GM18951 (cell line): ENCODE results near the gene OR2A7.
"Not testable (repeated sequence)": the region's sequence is repeated elsewhere in the genome, so short reads cannot be mapped to it uniquely, and the experiment has no call there.

ENCODE experiments used
- POLR2A ChIP-seq: IDR thresholded peaks from 4 replicates; pipeline ENCODE4 v1.6.1; 2011; ENCODE audit warnings: mild to moderate bottlenecking; ENCODE audit not compliant: insufficient read length, insufficient read depth; ENCODE audit errors: extremely low read depth
- in situ Hi-C: fragments of 300-500 bp; cut with MboI; formaldehyde crosslinking; loops from one replicate; pipeline ENCODE4 v1.12.0; 2022; ENCODE audit warnings: low sequenced_read_pairs, mixed read lengths, inconsistent platforms; ENCODE audit not compliant: unreplicated experiment

OR2A7 gene

DNA sequence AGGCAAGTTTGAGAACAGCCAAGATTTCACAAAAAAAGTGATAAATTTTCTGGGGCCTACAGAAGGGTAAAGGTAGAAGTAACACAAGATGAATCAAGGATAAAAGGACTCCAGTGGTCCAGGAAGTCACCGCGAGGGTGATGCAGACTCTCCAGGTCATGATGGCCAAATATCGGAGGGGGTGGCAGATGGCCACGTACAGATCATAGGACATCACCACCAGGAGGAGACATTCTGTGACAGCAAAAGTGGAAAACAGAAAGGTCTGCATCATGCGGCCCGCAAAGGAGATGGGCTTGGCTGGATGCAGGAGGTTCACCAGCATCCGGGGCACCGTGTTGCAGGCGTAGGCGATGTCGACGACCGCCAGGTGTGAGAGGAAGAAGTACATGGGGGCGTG, 5.5 kb downstream of the OR2A7 start:
- in situ Hi-C loops, result not testable (repeated sequence)

DNA sequence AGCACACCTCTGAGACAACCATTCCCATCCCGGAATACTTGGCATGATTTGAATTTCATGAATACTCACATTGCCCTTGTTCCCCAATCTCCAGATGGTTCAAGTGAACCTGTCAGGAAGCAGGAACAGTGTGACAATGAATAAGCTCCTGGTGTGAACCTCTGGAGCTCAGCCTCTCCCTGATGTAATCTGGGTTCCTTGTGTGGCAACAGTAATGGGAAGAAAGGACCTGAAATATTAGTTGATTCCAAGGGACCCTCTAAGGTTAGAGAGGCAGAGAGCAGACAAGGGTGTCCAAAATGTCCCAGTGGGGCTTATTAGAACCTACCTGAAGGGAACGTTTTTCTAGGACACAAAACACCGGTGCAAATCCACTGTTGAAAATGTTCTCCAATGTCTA, 8.5 kb downstream of the OR2A7 start:
- no peak for TF ChIP-seq POLR2A
- in situ Hi-C loops, result no loop called here

DNA sequence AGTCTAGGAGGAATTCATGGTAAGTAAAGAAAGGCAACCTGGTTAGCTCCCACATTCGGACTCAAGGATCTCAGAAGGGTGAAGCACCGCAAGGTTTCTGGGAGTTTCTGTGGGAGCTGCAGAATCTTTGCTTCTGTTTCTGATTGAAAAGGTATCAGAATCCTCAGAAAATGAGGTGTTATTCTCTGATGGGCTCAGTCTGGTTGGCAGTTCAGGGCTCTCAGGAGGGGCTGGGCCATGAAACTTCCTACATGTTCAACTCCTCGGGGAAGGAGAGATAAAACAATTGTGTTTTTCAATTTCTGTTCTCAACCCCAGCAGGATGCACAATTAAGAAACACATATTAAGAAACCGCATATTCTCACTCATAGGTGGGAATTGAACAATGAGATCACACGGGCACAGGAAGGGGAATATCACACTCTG, 9.1 kb downstream of the OR2A7 start:
- in situ Hi-C loops, result no loop called here
- TF ChIP-seq POLR2A, result no peak

DNA sequence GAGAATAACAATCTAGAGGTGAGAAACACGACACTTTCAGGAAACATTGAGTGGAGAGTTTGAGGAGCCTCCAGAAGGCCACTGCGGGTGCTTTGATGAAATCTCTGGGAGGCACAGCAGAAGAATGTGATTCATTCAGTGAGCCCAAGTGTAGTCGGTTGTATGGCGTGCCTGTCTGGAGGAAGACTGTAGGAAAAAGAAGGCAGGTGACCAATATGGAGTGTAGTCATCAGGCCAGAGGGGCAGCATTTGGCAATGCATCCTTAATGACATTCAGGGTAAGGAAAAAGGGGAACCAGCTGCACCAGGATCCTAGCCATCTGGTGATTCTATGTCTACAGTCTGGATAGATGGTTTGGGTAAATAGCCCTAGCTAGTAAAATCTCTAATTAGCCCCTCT, 12.3 kb downstream of the OR2A7 start:
- in situ Hi-C loops, result not testable (repeated sequence)

DNA sequence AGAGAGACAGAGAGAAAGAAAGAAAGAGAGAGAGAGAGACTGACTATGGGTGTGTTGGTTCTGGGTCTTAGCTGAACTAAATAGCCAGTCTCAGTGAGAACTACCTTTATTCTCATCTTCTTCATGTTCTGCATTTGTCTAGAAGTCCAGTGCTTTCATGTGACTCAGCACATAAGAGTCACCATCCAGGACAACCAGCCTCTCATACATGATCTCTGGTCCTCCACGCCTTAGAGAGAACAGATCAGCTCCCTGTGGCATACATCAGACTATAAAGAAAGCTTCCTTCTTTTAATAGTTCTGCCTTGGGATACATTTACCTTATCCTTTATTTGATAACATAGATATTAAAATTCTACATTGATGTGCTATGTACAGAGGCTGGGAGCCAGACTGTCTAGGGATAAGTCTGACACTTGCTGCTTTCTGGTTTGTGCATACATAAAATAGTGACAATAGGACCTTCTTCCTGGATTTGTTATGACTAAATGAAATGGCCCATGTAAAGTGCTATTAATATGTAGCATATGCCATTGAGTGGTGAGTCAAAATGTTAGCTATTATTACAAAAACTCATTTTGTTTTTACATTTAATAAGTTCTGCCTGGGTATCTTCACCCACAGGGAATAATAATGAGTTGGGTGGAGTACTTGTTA, 16.8 kb downstream of the OR2A7 start:
- in situ Hi-C loops, result not testable (repeated sequence)

DNA sequence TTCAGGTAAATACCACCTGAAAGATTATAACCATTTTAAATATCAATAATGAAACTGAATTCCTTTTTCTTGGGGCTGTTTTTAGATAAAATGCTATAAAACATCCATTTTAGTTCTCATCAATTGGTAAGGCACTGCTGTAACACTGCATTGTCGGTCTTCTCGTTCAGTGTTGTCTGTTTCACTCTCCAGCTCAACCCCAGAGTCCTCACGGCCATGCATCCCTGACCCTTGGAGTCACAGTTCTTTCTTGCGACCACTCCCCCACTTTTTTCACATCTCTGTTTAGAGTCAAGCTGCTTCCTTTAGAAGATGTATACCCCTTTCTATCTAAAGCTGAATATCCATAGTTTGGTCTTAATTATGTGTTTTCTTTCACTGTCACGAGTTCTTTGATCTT, 17.6 kb downstream of the OR2A7 start:
- in situ Hi-C loops, result not testable (repeated sequence)

DNA sequence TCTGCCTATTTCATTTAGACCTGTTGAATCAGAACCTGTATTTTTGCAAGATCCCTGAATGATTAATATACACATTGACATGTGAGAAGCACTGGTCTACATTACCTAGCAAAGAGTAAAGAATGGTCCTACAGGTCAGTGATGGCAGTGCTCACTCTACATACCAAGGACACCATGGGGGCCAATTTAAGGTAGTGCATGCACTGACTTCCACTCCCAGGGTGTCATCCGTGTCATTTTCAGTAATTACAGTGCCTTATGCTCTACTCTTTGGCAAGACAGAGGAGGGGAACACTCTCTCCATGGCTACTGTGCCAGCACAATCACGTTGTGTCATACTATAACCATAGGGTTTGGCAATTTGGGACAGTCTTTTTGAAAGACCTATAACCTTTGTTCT, 19.2 kb downstream of the OR2A7 start:
- in situ Hi-C loops, result not testable (repeated sequence)

DNA sequence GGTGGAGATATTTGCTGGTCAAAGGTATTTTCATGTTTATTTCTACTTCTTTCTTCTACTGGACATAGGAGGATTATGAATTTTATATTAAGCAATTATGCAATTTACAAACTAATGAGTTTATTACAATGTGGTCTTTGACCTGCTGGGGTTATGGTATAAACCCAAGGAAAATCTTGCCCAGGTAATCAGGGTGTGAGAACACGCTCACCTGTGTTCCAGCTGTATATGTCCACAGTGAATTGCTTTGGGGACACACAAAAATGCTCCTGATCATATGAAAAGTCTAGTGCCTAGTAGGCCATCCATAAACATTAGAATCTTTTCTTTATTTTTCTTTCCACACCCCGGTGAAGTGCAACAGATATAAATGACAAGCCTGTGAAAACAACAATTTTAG, 25.2 kb downstream of the OR2A7 start, which contains the start of gene OR2A42:
Gene OR2A42, minus strand, starts transcription at position 241 of the 400 bp plus-strand sequence. CDS start 6,762 bp downstream, outside the sequence.
- in situ Hi-C loops, result not testable (repeated sequence)

DNA sequence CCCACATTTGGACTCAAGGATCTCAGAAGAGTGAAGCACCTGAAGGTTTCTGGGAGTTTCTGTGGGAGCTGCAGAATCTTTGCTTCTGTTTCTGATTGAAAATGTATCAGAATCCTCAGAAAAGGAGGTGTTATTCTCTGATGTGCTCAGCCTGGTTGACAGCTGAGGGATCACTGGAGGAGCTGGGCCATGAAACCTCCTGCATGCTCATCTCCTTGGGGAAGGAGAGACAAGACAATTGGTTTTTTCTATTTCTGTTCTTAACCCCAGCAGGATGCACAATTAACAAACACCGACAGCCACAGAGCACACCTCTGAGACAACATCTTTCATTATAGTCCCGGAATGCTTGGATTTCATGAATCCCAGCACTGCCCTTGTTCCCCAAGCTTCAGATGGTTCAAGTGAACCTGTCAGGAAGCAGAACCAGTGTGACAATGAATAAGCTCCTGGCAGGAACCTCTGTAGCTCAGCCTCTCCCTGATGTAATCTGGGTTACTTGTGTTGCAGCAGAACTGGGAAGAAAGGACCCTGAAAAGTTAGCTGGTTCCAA, 26.0 kb downstream of the OR2A7 start:
- in situ Hi-C loops, result not testable (repeated sequence)

DNA sequence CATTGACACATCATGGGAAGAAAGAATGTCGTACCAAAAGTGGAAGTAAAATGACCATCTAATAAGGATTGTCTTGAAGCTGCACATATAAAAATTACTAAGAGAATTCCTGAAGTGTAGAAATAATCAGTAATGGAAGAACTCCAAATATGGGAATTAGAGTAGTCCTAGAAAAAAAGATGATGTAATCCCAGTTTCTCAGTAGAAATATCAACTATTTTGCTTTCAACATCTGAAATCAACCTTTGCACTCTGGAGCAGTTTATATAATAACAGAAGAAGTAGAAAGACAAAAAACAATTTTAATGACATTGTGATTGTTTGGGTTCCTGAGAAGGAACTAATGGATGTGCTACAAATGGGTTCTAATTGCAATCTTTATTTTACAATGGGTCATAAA, 31.6 kb downstream of the OR2A7 start:
- in situ Hi-C loops, result not testable (repeated sequence)

DNA sequence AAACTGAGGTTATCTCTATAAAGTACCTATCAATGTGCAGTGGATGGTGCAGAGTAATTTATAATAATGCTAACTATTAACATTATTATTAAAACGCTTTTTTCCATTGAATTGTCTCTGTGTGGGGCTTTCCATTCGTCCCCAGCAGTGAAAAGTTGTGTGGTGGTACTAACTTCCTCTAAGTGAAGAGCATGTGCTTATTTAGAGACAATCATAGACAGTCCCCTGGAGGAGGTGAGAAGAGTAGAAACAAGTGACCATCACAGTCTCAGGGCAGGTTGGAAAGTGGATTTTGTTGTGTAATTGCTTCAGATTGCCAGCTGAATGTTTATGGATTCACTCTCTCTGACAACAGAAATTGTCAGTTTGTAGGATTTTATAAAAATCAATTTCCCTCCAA, 33.6 kb downstream of the OR2A7 start:
- in situ Hi-C loops, result not testable (repeated sequence)

DNA sequence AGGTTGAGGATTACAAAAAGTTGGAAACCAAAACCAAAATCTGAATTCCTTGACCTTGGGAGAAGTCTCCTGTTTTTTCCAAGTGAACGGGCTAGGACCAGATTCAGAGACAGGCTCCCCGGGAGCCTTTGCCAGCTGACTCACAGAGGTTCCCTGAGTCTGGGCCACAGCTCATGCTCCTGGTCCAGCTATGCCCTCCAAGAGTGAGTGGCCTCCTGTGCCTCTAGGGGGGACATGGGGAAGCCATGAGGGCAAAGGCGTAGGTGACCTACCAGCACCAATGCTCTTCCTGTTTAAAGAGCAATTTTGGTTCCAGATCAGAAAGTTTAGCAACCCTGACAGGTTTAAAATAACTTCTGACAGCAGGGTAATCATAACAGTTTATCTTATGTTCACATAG, 35.8 kb downstream of the OR2A7 start:
- in situ Hi-C loops, result not testable (repeated sequence)

DNA sequence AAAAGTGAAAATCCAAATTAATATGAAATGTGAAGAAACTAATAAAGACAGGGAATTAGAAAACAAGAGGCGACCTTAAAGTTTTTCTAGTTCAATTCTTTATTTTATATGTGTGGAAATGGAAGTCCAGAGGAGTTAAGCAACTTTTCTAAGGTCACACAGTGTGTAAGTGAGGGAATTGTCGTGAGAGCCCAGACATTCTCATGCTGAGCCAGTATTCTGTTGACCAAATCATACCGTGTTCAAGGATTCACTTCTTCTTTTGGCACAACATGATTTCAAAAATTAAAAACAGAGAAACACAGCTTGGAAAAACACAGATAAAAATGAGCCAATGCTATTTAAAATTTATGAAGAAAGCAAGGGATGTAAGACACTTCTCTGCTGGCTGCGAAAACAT, 37.7 kb downstream of the OR2A7 start:
- in situ Hi-C loops, result not testable (repeated sequence)

DNA sequence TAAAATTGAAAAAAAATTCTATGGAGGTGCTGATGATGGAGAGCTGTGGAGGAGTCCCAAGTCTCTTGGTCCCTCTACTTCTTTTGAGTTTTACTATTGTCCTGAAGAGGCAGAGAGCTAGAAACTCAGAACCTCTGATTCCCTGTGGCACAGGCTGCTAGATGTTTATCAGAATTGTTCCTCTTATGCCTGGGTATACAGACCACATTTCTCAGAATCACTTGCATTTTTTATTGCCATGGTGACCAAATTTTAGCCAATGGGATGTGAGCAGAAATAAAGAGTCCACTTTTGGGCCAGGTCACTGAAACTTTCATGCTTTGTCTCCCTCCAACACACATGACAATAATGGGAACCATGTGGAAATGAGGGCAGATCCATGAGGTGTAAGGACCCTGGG, 40.9 kb downstream of the OR2A7 start:
- in situ Hi-C loops, result loop anchor here (25.0 kb wide), 1 partner anchor 164 kb away; no protein-coding TSS in a partner anchor

DNA sequence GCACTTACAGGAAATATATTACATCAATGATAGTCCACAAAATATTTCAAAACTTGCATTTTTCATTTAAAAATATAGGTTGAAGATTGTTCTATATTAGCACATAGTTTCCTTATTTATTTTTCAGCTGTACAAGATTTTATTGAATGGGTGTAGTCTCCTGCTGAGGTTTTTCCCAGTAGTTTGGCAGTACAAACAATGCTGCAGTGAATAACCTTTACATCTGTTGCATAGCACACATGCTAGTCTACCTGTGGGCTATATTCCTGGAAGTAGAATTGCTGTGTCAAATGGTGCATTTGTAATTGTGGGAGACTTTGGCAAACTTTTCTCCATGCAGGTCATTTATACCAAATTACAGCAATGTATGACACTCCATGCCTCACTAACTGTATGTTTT, 44.1 kb downstream of the OR2A7 start:
- in situ Hi-C loops, result loop anchor here (25.0 kb wide), 1 partner anchor 167 kb away; no protein-coding TSS in a partner anchor

DNA sequence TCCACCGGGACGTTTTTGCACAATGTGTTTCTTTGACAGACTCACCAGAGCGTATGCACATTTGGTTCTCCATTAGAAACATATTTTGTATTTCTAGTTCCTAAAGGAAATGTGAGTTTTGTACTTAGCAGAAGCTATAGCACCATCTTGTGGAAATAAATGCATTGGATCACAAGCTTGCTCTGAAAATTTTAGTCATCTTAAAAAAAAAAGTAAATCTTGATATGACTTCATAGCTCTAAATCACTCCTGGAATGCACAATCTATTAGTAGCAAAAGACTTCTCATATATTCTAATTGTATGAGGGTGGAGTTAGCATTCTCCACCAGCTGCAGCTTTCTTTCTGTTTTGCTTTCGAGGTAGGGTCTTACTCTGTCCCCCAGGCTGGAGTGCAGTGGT, 45.4 kb downstream of the OR2A7 start:
- in situ Hi-C loops, result loop anchor here (25.0 kb wide), 1 partner anchor 168 kb away; no protein-coding TSS in a partner anchor

DNA sequence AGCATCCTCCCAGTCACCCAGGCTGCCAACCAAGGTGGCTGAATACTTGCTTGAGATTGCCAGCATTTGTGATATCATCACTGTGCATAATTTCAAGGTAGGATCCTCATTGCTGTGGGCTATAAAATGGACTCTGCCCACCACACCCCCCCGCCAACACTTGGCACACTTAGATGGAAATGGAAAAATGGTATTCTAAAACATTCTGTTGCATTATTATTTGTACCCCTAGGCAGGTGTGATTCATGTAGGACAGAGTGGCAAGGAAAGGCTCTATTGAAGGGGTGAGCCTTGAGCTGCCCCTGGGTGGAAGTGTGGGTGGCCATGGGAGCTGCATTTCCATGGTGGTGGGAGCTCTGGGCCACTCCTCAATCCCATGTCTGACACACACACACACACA, 46.0 kb downstream of the OR2A7 start:
- in situ Hi-C loops, result loop anchor here (25.0 kb wide), 1 partner anchor 169 kb away; no protein-coding TSS in a partner anchor

DNA sequence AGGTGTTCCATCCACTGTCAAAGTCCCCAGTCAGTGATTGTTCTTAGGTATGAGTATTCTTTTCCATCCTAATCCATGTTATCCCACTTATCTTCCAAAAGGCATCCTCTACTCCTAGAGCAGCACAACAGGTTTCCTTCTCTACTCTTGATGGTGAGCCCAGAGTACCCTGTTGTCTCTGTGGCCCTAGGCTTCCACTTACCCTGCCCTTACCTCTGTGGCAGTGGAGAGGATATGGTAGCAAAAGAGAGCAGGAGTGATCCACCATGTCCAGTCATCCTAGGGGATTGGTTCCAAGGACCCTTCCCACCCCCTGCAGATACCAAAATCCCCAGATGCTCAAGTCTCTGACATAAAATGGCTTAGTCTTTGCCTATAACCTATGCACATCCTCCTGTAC, 47.4 kb downstream of the OR2A7 start:
- in situ Hi-C loops, result loop anchor here (25.0 kb wide), 1 partner anchor 170 kb away; no protein-coding TSS in a partner anchor
